H1 (cell line): ENCODE results near the gene EXOC2. TPM values are rescaled to one million over a fixed set of nuclear protein-coding genes. Genes with fewer than 3 reads are reported as not detected.

Source experiments
- CTCF ChIA-PET: fragments of 300-600 bp; sonication (Branson Sonifier 250); formaldehyde crosslinking; loops from one replicate; lab custom pipeline; 2021; ENCODE audit not compliant: partially characterized antibody; lab: Charles Lee
- POLR2A ChIA-PET: fragments of 300-600 bp; sonication (Branson Sonifier 250); formaldehyde crosslinking; loops from one replicate; lab custom pipeline; 2021; ENCODE audit warnings: inconsistent platforms; ENCODE audit not compliant: partially characterized antibody; lab: Charles Lee
- DNase-seq, 2 experiments: peaks; one replicate each; pipeline versions ENCODE4 v3.0.0 to v3.0.0-alpha.2; 2010 to 2022; ENCODE audit warnings: low spot score in 2 of 2, low read depth in 1 of 2, mixed read lengths in 1 of 2
- FAIRE-seq: peaks from 2 replicates; lab custom pipeline; 2011; peaks lifted over from hg19 to GRCh38; lab: Jason Lieb, UNC
- H2AFZ ChIP-seq: 2 replicates; pipeline ENCODE4 v1.8.1; 2012; ENCODE audit warnings: low read length, inconsistent platforms
- H2AK5ac ChIP-seq: 2 replicates; pipeline ENCODE4 v1.6.1; 2013; ENCODE audit warnings: low read depth, low read length
- H2BK120ac ChIP-seq: replicated peaks from 2 replicates; pipeline ENCODE3; 2013; ENCODE audit warnings: low read depth, low read length, inconsistent platforms
- H2BK12ac ChIP-seq: 2 replicates; pipeline ENCODE4 v1.6.1; 2013; ENCODE audit warnings: low read depth, low read length
- H2BK15ac ChIP-seq: 2 replicates; pipeline ENCODE4 v1.6.1; 2013; ENCODE audit warnings: low read length
- H2BK20ac ChIP-seq: 2 replicates; pipeline ENCODE4 v1.6.1; 2013; ENCODE audit warnings: low read length
- H2BK5ac ChIP-seq: 2 replicates; pipeline ENCODE4 v1.6.1; 2013; ENCODE audit warnings: low read depth, low read length
- H3K14ac ChIP-seq: 2 replicates; pipeline ENCODE4 v1.6.1; 2013; ENCODE audit warnings: inconsistent platforms; ENCODE audit not compliant: insufficient read length
- H3K18ac ChIP-seq: 2 replicates; pipeline ENCODE4 v1.6.1; 2013; ENCODE audit warnings: low read length; ENCODE audit errors: extremely low read depth
- H3K23ac ChIP-seq: 2 replicates; pipeline ENCODE4 v1.6.1; 2013; ENCODE audit warnings: inconsistent platforms; ENCODE audit not compliant: insufficient read length
- H3K23me2 ChIP-seq: 2 replicates; pipeline ENCODE4 v1.6.1; 2013; ENCODE audit warnings: low read depth, low read length
- H3K27ac ChIP-seq: 2 replicates; pipeline ENCODE4 v1.6.1; 2011; ENCODE audit warnings: low read depth, low read length, inconsistent platforms
- H3K27me3 ChIP-seq, 4 experiments: replicated peaks in 1 of 4; 1 replicate in 1 of 4; 2 replicates in 3 of 4; pipeline versions ENCODE4 v1.6.1 to v1.8.1; 2011 to 2013; ENCODE audit warnings: low read length in 3 of 4, mild to moderate bottlenecking in 3 of 4, inconsistent platforms in 2 of 4, mixed read lengths in 2 of 4, moderate library complexity in 1 of 4; ENCODE audit not compliant: control insufficient read depth in 3 of 4, insufficient read depth in 3 of 4; ENCODE audit errors: extremely low read depth in 1 of 4
- H3K36me3 ChIP-seq, 4 experiments: 2 replicates each; pipeline versions ENCODE4 v1.6.1 to v1.8.1; 2011 to 2013; ENCODE audit warnings: mild to moderate bottlenecking in 4 of 4, low read length in 3 of 4, moderate library complexity in 2 of 4, control low read depth in 1 of 4, inconsistent platforms in 1 of 4; ENCODE audit not compliant: insufficient read depth in 4 of 4, control insufficient read depth in 2 of 4
- H3K4ac ChIP-seq: replicated peaks from 2 replicates; pipeline ENCODE3; 2013; ENCODE audit warnings: low read length, low read depth, mixed read lengths, inconsistent platforms; ENCODE audit not compliant: insufficient read length
- H3K4me1 ChIP-seq, 4 experiments: replicated peaks in 1 of 4; 1 replicate in 1 of 4; 2 replicates in 3 of 4; pipeline versions ENCODE4 v1.6.1 to v1.8.1; 2011 to 2013; ENCODE audit warnings: low read length in 3 of 4, inconsistent platforms in 2 of 4, mixed read lengths in 1 of 4; ENCODE audit not compliant: insufficient read depth in 4 of 4, control insufficient read depth in 3 of 4
- H3K4me2 ChIP-seq, 2 experiments: 2 replicates each; pipeline versions ENCODE4 v1.6.1 to v1.8.1; 2011 to 2013; ENCODE audit warnings: low read depth in 2 of 2, low read length in 2 of 2, control low read depth in 1 of 2, inconsistent platforms in 1 of 2, mild to moderate bottlenecking in 1 of 2; ENCODE audit not compliant: insufficient read depth in 1 of 2
- H3K4me3 ChIP-seq, 4 experiments: fragments of 200-600, 300-600 bp in 1 of 4; sonication (generic), shearing (Covaris generic), sonication (Bioruptor Twin) in 1 of 4; 2 replicates each; pipeline versions ENCODE4 v1.5.1 to v1.8.1; 2011 to 2016; ENCODE audit warnings: low read length in 4 of 4, low read depth in 3 of 4, control low read depth in 2 of 4, inconsistent platforms in 2 of 4, mild to moderate bottlenecking in 2 of 4, mixed read lengths in 1 of 4, moderate library complexity in 1 of 4; ENCODE audit not compliant: insufficient read depth in 2 of 4; ENCODE audit errors: extremely low read depth in 1 of 4
- H3K56ac ChIP-seq: replicated peaks from 2 replicates; pipeline ENCODE3; 2013; ENCODE audit warnings: low read depth, mild to moderate bottlenecking, mixed read lengths, low read length, inconsistent platforms; ENCODE audit not compliant: insufficient read length
- H3K79me1 ChIP-seq: 2 replicates; pipeline ENCODE4 v1.6.1; 2013; ENCODE audit warnings: low read depth, low read length, control low read depth
- H3K79me2 ChIP-seq, 2 experiments: 2 replicates each; pipeline versions ENCODE4 v1.6.1 to v1.8.1; 2012 to 2013; ENCODE audit warnings: low read length in 2 of 2, mild to moderate bottlenecking in 2 of 2, inconsistent platforms in 1 of 2; ENCODE audit not compliant: insufficient read depth in 2 of 2, control insufficient read depth in 1 of 2
- H3K9ac ChIP-seq, 4 experiments: replicated peaks in 1 of 4; 1 replicate in 1 of 4; 2 replicates in 3 of 4; pipeline versions ENCODE4 v1.6.1 to v1.8.1; 2011 to 2013; ENCODE audit warnings: low read depth in 3 of 4, low read length in 3 of 4, control low read depth in 2 of 4, mild to moderate bottlenecking in 2 of 4, moderate library complexity in 2 of 4, inconsistent platforms in 1 of 4; ENCODE audit errors: extremely low read depth in 1 of 4
- H3K9me3 ChIP-seq, 2 experiments: 2 replicates each; pipeline versions ENCODE4 v1.6.1 to v1.8.1; 2012 to 2013; ENCODE audit warnings: mild to moderate bottlenecking in 2 of 2, moderate library complexity in 2 of 2, control low read depth in 1 of 2, inconsistent platforms in 1 of 2, low read depth in 1 of 2, low read length in 1 of 2, mixed read lengths in 1 of 2; ENCODE audit not compliant: insufficient read depth in 2 of 2
- H4K20me1 ChIP-seq, 2 experiments: replicated peaks in 1 of 2; 2 replicates each; pipeline versions ENCODE3 to v1.8.1; 2011 to 2013; ENCODE audit warnings: inconsistent platforms in 2 of 2, low read length in 2 of 2, mild to moderate bottlenecking in 1 of 2; ENCODE audit not compliant: insufficient read depth in 2 of 2, control insufficient read depth in 1 of 2
- H4K5ac ChIP-seq: 2 replicates; pipeline ENCODE4 v1.6.1; 2013; ENCODE audit warnings: low read length, low read depth, mixed read lengths, inconsistent platforms; ENCODE audit not compliant: insufficient read length
- H4K8ac ChIP-seq: 2 replicates; pipeline ENCODE4 v1.8.0; 2013; ENCODE audit warnings: mild to moderate bottlenecking, moderate library complexity, low read length, inconsistent platforms; ENCODE audit not compliant: insufficient read depth; ENCODE audit errors: extremely low read depth
- H4K91ac ChIP-seq: replicated peaks from 2 replicates; pipeline ENCODE3; 2013; ENCODE audit warnings: low read length, mixed read lengths, inconsistent platforms; ENCODE audit not compliant: insufficient read length
- BCL11A ChIP-seq, 2 experiments: IDR thresholded peaks; one replicate each; pipeline ENCODE4 v1.6.1; 2011; ENCODE audit warnings: low read depth in 2 of 2, low read length in 2 of 2, mild to moderate bottlenecking in 2 of 2
- BRCA1 ChIP-seq: IDR thresholded peaks from 2 replicates; pipeline ENCODE4 v1.6.1; 2012; ENCODE audit warnings: low read depth, low read length, improper control_type of control experiment
- CTBP2 ChIP-seq: IDR thresholded peaks from 2 replicates; pipeline ENCODE4 v1.7.0; 2011; ENCODE audit warnings: borderline replicate concordance, mild to moderate bottlenecking, moderate library complexity, mixed read lengths, low read length; ENCODE audit not compliant: insufficient read depth, insufficient read length
- EP300 ChIP-seq, 2 experiments: IDR thresholded peaks; 1 replicate in 1 of 2; 2 replicates in 1 of 2; pipeline ENCODE4 v1.6.1; 2011 to 2012; ENCODE audit warnings: low read depth in 2 of 2, low read length in 2 of 2, mild to moderate bottlenecking in 2 of 2, borderline replicate concordance in 1 of 2, inconsistent platforms in 1 of 2, moderate library complexity in 1 of 2
- JUND ChIP-seq: IDR thresholded peaks from 2 replicates; pipeline ENCODE4 v1.6.1; 2011; ENCODE audit warnings: mild to moderate bottlenecking, improper control_type of control experiment, low read length
- KDM4A ChIP-seq: IDR thresholded peaks from one replicate; pipeline ENCODE4 v1.7.1; 2012; ENCODE audit warnings: low read depth, mild to moderate bottlenecking, moderate library complexity, low read length, inconsistent platforms; ENCODE audit not compliant: severe bottlenecking
- NANOG ChIP-seq: IDR thresholded peaks from 2 replicates; pipeline ENCODE4 v1.6.1; 2011; ENCODE audit warnings: low read length, low read depth, mild to moderate bottlenecking, inconsistent platforms; ENCODE audit not compliant: insufficient read depth, poor library complexity, severe bottlenecking
- NRF1 ChIP-seq: IDR thresholded peaks from 2 replicates; pipeline ENCODE4 v1.6.1; 2011; ENCODE audit warnings: mild to moderate bottlenecking, low read depth, low read length, improper control_type of control experiment
- RFX5 ChIP-seq: IDR thresholded peaks from 2 replicates; pipeline ENCODE4 v1.6.1; 2011; ENCODE audit warnings: low read depth, low read length, improper control_type of control experiment, borderline replicate concordance
- RNF2 ChIP-seq: fragments of 200-900, 300-1000 bp; sonication (generic); IDR thresholded peaks from 2 replicates; pipeline ENCODE4 v1.7.1; 2016; ENCODE audit warnings: borderline replicate concordance, low read depth, mild to moderate bottlenecking, antibody characterized with exemption, low read length; ENCODE audit not compliant: poor library complexity, severe bottlenecking; ENCODE audit errors: missing control alignments
- SP1 ChIP-seq: IDR thresholded peaks from 2 replicates; pipeline ENCODE4 v1.6.1; 2011; ENCODE audit warnings: low read depth, low read length
- SRF ChIP-seq: IDR thresholded peaks from 2 replicates; pipeline ENCODE4 v1.6.1; 2011; ENCODE audit warnings: mild to moderate bottlenecking, low read depth, low read length, moderate library complexity
- YY1 ChIP-seq: IDR thresholded peaks from 2 replicates; pipeline ENCODE4 v1.6.1; 2011; ENCODE audit warnings: low read depth, mild to moderate bottlenecking, low read length
- ZNF274 ChIP-seq: IDR thresholded peaks from 2 replicates; pipeline ENCODE4 v1.7.0; 2012; ENCODE audit warnings: low read length, borderline replicate concordance; ENCODE audit errors: extremely low read depth
- WGBS, 2 experiments: shearing (Covaris generic) in 1 of 2; methylation state at CpG; one replicate each; pipeline versions ENCODE4 v1.1.6 to v1.1.7; 2013 to 2015; ENCODE audit warnings: low lambda C conversion rate in 2 of 2, mixed read lengths in 2 of 2, inconsistent platforms in 1 of 2, low coverage in 1 of 2, missing lambda C conversion rate in 1 of 2; ENCODE audit not compliant: insufficient replicate concordance in 2 of 2, insufficient coverage in 1 of 2, insufficient read length in 1 of 2; ENCODE audit errors: extremely low coverage in 1 of 2, missing lambda C conversion rate in 1 of 2; 5-methylcytosine and 5-hydroxymethylcytosine counted together
- polyA plus RNA-seq, 7 experiments: library from polyadenylated mRNA; depleted of rRNA in 3 of 7; stranded (reverse) in 5 of 7; unstranded in 2 of 7; fragments of >200 nt in 5 of 7; fragments of 200-250 nt in 2 of 7; gene quantifications; 1 replicate in 5 of 7; 2 replicates in 1 of 7; 4 replicates in 1 of 7; pipeline versions ENCODE4 v1.2.1 to v1.2.3, GENCODE V29; 2011 to 2013; ENCODE audit warnings: missing spikeins in 2 of 7, mixed read lengths in 2 of 7
- total RNA-seq: library from RNA; stranded (reverse); fragmentation: NEBNext Ultra II Directional; extraction: Animal tissue kit (Norgen Biotek cat#: 25700); gene quantifications from 2 replicates; pipeline ENCODE4 v1.2.1, GENCODE V29; 2021

Gene EXOC2
- total and polyA plus RNA-seq, 2 of the 8 experiments (the other 6 are each of a cell fraction or from before 2014, with no cell fraction given): 25.5 to 44.4 TPM

- Histone ChIP-seq H3K4me2 (no peak overlapping the region), H2AFZ (no peak overlapping the region), H3K4me1 (peaks cover 0 to 3% (median 0%) of the 10 kb centered on the region in 4 experiments; a peak in 1 of 7 replicates), H3K14ac (no peak overlapping the region), H3K9ac (no peak overlapping the region), H3K23ac (no peak overlapping the region), H2BK12ac (no peak overlapping the region), H4K8ac (no peak overlapping the region), H2BK120ac (no peak overlapping the region), H3K4me3 (no peak overlapping the region), H3K9me3 (no peaks in the 10 kb centered on the region), H4K91ac (no peak overlapping the region), H2BK20ac (no peak overlapping the region), H3K18ac (no peak overlapping the region), H3K79me1 (no peaks in the 10 kb centered on the region), H3K27me3 (no peaks in the 10 kb centered on the region), H4K5ac (no peak overlapping the region), H2AK5ac (no peak overlapping the region), H3K36me3 (peaks cover 0 to 17% (median 9%) of the 10 kb centered on the region in 4 experiments; a peak in 6 of 8 replicates), H4K20me1 (no peaks in the 10 kb centered on the region), H3K23me2 (no peaks in the 10 kb centered on the region), H2BK15ac (no peak overlapping the region), H3K79me2 (no peaks in the 10 kb centered on the region), H3K27ac (no peak overlapping the region), H3K56ac (no peak overlapping the region), H3K4ac (no peak overlapping the region), H2BK5ac (no peak overlapping the region)
- WGBS, 2 experiments: 89% methylated on average over 9 of the region's 9 CpGs; no CpG with 5 or more reads in 1 of the 2 experiments
- FAIRE-seq (no peak), DNase-seq (no peak)
- ChIA-PET CTCF (interaction anchor here (0.7 kb wide), 1 partner anchor 32 kb away, joined by 4 read pairs; no protein-coding TSS in a partner anchor), POLR2A (no interaction called here)
- TF ChIP-seq NANOG: no peak
- TF ChIP-seq KDM4A: no peak
- TF ChIP-seq SRF: no peak
- no peak for TF ChIP-seq ZNF274
- no peak for TF ChIP-seq JUND
- TF ChIP-seq RFX5: no peak
- TF ChIP-seq BCL11A (IDR thresholded peaks at IDR 0.05; ENCODE audit: low read depth in 2 of 2, low read length in 2 of 2): no peak
- no peak for TF ChIP-seq NRF1
- no peak for TF ChIP-seq BRCA1
- no peak for TF ChIP-seq SP1
- no peak for TF ChIP-seq RNF2
- no peak for TF ChIP-seq CTBP2
- no peak for TF ChIP-seq EP300 (IDR thresholded peaks at IDR 0.05; ENCODE audit: borderline replicate concordance in 1 of 2, low read depth in 2 of 2, low read length in 2 of 2)
- no peak for TF ChIP-seq YY1
Observed at GRCh38 chr6:498795-499231, 194.1 kb downstream of the EXOC2 start.
